GM19023 (cell line): ENCODE results near the gene ATG7.

Source experiments
- ATAC-seq: cut with Tn5 transposase; IDR thresholded peaks from one replicate; pipeline ENCODE4 v1.9.1; 2021; ENCODE audit warnings: mild to moderate bottlenecking, moderate library complexity; ENCODE audit not compliant: unreplicated experiment

The ATG7 gene

DNA sequence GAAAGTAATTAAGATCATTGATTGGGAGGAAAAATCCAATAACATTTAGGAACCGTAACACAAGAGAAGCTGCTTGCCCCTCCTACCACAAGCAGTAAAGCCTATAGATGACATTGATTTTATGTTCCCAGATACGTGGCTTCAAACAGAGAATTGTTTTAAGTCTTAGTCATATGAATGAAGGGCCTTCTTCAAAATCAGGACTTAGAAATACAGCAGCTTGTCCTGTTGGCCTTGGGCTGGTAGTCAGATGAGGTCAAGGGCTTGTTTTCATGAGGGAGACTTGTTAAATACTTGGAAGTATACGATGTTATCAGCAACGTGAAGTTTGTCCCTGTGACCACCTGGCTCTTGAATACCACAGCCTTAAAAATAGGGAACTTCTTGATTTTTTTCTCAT is 257.1 kb downstream of the ATG7 start:
- no peak for ATAC-seq

DNA sequence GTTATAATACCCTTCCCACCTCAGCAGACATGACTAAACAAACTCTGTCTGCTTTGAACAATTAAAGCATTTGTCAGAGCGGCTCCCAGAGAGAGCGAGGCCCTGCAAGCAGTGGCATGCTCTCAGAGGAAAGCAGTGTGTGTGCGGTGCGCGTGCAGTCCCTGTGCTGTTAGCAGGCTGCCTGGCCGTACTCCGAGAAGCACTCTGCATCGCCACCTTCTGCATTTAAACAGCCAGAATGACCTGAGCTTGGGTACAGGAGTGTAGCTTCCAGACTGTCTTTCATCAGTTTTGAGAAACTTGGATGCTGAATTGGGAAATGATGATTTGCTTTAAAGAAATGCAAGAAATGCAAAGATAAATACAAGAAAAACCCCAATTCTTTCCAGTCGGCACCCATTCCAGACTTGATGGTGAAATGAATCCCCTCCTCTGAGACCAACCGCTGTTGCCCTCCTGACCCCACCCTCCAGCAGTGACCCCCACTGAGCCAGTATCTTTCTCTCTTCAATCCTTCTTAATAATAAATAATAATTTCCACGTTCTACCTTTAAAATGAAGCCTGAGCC is 258.0 kb downstream of the ATG7 start:
- ATAC-seq: no peak

GRCh38 chr3:11532931-11533391 is 260.8 kb downstream of the ATG7 start:
- ATAC-seq: no peak

DNA sequence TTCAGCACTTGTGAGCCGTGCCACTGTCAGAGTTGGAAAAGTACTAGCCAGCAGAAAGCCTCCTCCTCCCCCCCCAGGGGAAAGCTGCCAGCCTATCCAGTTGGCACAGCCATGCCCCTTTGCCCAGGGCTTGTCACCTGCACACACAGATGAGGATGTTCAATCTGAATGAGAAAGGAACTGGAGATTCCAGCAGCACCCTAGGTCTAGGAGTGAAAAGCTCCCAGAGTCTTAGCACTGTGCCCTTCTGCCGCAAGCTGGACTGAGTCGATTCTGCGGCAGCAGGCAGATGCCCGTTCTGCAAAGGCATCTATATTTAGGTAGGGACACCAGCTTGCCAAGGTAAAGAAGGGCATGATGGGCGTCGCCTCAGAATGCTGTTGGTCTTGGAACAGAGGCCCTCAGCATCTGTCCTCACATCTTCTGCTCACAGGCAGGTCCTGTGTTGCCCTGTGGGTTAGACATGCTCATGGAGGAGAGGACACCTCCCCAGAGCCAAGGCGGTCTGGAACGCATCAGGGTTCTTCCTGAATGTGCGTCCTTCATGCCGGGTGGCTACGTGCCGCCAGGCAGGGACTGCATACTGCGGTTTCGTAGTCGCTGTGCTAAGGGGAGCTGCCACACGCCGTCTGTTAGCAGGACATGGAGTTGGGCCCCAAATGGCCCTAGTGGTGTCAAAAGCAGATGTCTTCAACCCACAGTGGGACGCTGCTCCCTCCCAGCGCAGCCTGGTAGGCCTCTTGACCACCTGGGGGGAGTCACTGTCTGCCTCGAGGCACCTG is 262.0 kb downstream of the ATG7 start:
- ATAC-seq: no peak

DNA sequence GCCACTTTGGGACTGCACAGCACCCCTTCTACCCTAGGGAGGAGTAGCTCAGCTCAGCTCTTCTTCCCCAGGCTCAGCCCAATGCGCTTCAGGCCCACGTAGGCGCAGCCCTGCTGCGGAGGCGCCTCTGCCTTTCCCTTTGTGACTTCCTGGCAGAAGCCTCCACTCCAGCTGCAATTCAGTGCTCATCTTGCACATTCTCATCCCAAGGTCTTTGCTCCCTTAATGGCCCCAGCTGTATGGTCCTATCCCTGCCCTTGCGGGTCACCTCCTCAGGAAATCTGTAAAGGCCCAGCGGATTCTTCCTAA is 262.6 kb downstream of the ATG7 start:
- ATAC-seq: no peak

- no peak for ATAC-seq
These were observed 263.2 kb downstream of the ATG7 start for GRCh38 chr3:11535243-11535960.

DNA sequence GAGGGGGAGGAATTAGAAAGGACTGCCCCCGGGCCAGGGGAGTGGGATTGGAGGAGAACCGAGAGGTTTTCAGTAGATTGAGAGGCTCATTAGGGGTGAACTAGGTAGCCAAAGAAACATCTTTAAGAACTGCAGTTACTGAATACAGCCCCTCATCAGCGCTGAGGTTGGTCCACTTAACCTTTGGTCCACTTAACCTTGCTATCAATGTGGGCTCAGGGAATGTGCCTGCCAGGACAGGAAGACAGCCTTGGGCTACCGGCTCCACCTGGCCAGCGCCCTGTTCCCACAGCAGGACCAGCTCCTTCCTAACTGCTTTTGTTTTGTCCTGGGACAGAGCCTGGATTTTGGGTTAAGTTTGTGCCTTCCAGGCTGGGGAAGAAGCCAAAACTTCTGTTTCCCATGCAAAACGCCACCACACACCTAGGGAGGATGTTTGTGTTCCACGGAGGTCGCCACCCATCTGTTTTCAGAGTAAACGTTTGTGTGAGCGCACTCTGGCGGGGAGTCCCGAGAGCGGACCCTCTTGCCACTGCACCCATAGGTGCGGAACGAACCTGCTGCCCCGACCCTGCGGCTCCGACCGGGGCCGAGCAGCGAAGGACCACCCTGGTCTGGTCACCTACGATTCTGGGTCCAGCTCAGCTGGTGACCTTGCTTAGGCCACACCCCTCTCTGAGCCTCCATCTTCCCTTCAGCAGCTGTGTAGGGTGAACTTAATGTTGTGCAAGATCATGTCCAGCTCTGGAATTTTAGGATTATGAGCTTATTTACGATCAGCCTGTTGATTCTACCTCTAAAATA is 264.1 kb downstream of the ATG7 start:
- no peak for ATAC-seq

DNA sequence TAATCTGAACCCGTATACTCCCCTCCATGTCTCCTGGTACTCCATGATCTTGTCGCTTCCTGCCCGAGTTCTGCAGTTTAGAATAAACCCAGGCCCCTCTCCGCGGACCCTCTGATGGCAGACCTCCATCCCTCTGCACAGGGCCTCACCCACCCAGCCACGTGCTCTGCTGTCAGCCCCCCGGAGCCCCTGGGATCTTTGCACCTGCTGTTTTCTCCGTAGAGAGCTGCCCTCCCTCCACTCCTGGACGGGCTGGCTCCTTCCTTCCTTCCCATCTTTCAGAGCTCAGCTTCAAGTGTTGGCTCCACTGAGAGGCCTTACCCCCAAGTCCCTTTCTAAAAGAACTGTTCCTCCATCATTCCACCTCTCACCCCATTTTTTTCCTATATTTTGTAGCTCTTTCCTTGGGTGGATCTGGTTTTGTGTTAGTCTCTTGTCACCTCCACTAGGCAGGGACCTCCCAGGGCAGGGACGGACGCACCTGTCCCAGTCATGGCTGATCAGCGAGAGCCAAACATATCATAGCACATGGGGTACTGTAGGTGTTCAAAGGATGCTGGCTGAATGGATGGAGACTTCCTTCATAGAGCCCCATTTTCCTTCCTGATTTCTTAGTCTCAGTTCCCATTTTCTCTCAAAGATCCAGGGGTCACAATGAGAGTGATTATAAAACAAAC is 264.9 kb downstream of the ATG7 start:
- ATAC-seq: no peak

DNA sequence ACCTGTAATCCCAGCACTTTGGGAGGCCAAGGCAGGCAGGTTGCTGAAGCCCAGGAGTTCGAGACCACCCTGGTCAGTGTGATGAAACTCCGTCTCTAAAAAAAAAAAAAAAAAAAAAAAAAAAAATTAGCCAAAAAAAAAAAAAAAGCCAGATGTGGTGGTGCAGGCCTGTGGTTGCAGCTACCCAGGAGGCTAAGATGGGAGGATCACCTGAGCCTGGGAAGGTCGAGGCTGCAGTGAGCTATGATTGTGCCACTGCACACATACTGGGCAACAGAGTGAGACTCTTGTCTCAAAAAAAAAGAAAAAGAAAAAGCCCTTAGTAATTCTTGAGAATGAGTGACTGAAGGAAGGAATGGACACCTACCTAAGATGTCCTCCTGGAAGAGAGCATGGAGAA is 266.4 kb downstream of the ATG7 start:
- ATAC-seq: no peak

- no peak for ATAC-seq
These were observed 267.0 kb downstream of the ATG7 start for GRCh38 chr3:11539218-11539617.

- no peak for ATAC-seq
These were observed 267.5 kb downstream of the ATG7 start for GRCh38 chr3:11539677-11540076.

- no peak for ATAC-seq
These were observed 269.4 kb downstream of the ATG7 start for GRCh38 chr3:11541321-11542303.

DNA sequence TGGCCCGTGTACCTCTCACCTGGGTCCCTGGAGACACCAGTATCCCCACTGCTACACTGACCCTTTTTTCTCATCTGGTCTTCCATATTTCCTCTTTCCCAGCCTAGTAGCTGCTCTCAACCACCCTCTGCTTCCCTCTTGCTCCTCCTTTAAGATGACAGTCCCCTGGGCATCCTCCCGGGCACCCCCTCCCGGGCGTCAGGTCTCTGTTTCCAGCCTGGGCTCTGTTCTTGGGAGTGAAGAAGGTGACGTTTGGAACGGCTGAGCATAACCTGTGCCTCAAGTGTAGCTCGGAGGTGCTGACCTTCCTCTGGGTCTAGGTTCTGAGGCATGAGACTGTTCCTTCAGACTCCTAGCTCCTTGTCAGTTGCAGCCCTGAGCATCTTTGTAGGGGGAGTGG is 270.4 kb downstream of the ATG7 start:
- ATAC-seq: no peak

DNA sequence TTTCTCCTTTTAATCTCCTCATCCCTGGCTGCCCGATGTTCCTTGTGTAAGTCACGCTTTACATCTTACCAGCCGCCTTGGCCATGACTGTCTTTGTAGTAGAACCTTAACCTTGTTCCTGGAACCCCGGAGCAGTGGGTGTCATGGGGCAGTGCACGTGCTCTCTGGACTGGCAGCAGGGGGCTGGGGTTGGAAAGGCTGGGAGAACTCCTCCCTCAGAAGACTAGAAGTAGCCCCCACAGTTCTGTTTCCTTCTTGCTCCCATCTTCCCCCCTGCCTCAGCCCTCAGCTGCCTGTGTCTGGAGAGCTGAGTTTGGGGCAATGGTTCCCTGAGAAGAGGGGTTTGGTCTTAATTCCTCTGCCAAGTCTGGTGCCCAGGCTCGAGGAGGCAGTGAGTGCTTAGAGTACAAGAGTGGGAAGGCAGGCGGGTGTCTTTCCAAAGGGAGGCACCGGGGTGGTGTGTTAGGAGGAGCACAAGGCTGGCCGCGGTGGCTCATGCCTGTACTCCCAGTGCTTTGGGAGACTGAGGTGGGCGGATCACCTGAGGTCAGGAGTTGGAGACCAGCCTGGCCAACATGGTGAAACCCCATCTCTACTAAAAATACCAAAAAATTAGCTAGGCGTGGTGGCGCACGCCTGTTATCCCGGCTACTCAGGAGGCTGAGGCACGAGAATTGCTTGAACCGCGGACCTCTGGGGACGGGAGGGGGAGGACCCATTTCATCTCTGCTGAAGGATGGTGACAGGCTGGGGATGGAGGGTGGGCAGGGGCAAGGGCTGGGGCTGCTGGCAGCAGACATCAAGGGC is 271.1 kb downstream of the ATG7 start:
- no peak for ATAC-seq

DNA sequence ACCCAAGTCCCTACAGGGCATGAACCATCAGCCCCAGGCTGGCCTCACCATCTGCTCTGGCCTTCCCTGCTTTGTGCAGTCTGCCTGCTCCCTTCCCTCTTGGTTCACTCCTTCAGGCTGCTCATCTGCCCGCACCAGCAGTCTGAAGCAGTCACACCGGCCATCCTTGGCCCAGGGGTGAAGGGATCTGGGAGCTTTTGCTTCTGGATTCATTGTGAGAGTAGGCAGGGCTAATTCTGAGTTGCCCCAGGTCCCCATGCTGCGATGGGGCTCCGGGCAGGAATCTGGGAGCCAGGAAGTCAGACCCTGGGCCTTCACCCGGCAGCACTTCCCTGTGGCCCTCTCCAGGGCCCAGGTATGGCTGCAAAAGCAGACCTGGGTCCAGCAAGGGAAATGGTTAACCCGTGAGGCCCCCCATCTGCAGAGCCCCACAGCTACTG is 271.8 kb downstream of the ATG7 start:
- ATAC-seq: no peak

GRCh38 chr3:11544412-11545181 is 272.4 kb downstream of the ATG7 start:
- no peak for ATAC-seq

DNA sequence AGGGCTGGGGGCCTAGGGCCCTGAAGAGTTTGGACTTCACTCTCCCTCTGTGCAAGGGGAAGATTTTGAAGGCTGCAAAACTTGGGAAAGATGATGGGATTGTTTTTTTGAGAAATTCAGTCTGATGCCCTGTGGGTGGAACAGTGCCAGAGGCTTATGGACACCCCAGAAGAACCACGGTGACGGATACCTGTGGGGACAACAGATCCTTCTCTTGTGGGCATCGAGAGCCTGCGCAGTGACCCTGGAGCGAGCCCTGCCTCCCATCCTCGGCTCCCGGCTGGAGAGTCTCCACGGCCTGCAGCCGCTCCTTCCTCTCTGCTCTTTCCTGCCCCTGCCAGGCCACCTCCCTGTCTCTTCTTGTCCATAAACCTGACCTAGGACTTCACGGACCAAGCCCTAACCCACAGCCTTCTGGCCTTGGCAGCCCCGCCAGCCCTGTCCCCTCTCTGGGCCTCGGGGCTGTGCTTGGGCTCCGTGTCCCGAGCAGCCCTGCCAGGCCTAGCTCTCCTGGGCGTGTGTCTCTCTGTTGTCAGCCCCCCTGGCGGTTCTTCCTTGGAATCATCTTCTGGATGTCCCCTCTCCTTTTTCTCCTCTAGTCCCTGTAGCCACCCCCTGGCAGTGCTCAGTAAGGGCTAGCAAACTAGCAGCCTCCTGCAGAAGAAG is 273.1 kb downstream of the ATG7 start:
- ATAC-seq: no peak
